CD4-positive, alpha-beta T cell treated with Interleukin-12 subunit alpha and Interleukin-12 subunit beta, for 1 hour (primary cell): ENCODE results near the gene CDH23.

Experiments
- DNase-seq: peaks from one replicate; pipeline ENCODE4 v3.0.0-alpha.2; 2020

CDH23 gene

DNA sequence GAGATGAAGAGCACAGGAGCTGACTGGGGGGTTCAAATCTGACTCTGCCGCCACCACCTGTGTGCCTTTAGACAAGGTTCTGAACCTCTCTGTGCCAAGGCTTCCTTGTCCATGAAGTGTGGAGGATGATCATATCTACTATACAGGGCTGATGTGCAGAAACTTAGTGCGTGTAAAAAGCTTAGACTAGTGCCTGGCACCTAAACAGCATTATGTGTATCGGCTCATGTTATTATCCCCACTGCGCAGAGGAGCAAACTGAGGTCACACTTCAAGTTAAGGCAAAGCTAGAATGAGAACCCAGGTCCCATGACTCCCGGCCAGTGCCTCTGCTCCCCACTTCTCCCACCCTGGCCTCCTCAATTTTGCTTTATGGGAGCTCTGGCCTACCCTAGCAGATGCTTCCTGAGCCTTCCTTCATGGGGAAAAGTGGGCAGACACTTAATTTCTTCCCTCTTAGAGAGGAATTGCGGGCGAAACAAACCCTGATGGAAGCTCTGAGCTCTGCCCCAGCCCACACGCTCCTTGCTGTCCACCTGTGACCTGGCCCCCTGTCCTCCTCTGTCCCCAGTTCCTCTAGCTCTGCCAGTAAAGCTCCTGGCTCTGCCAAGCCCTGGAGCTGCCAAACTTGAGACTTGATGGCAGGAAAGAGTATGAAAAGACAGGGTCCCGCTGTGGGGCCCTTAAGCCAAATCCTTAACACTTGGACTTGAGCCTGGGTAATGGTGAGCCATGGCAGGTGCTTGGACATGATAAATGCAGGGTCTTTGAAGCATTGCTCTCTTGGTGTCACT is 71.0 kb downstream of the CDH23 start:
- no peak for DNase-seq

- no peak for DNase-seq
These were observed 71.8 kb downstream of the CDH23 start for GRCh38 chr10:71468363-71469094.

GRCh38 chr10:71471006-71471405 is 74.3 kb downstream of the CDH23 start:
- DNase-seq = no peak

GRCh38 chr10:71471957-71472365 is 75.2 kb downstream of the CDH23 start:
- DNase-seq = no peak

DNA sequence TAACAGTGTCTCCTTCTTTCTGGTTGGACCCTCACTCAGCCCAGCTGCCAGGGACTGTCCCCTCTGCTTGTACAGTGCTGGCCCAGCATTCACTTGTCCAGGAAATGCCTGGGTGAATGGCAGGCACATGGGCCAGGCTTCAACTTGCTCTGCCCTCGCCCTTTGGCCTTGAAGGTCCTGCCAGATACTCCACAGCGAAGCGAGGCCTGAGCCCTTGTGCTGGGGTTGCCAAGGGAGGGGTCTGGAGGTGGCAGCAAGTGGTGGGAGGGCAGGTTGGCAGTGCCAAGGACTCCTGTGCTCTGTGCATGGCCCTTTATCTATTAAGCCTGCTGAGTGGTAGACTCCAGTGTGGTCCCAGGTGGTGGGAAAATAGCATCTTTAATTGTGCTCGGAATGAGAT is 75.7 kb downstream of the CDH23 start:
- no peak for DNase-seq

DNA sequence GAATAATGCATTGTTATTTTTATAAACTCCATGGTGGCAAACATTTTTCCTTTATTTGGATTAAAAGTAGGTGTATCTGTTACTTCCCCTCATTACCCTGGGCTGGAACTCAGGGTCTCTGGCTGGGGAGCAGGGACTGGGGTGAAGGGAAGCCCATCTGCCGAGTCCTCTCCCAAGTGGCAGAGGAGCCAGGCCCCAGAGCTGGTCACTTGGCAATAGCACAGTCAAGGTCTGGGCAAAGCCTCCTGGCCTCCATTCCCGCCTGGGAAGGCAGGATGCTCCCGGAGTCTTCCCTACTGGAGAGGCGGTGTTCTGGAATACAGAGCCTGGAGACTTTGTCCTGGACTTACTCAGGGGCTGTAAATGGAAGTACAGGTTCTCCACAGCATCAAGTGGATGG is 76.2 kb downstream of the CDH23 start:
- DNase-seq = no peak

DNA sequence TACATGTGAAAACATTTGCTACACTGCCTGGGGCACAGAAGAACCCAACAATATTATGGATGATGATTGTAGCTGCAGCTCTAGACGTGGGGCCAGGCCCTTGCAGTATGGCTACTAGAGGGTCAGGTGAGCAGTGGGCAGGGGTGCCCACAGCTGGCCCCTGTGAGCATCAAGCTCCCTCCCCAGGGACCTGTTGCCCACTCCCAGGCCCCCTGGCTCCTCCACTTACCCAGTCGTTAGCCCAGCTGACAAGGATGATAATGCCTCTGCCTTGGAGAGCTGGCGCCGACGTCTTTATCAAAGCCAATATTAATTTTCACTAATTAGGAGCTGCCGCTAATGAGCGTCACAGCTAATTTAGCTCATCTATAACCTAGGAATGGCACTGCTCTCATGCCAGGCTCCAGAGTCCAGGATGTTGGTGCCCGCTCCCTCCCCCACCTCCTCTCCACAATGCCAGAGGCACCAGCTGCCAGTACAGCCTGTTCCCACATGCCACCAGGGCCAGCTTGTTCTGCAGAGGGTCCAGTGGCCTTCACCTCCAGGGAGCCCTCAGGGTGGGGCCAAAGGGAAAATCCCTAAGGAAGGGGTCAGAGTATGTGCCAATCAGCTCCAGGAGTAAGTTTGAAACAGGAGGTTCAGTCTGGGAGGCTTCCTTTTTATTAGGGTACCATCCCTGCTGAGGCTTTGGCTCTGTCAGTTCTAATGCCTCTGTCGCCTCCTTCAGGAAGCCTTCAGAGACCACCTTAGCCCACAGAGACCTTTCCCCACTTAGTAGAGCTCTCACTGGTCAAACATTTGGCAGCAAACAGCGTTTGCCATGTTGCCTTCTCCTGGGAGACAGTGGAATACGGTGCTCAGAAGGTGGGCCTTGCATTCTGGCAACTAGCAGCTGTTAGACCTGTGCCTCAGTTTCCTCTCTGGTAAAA is 77.2 kb downstream of the CDH23 start:
- DNase-seq = no peak

DNA sequence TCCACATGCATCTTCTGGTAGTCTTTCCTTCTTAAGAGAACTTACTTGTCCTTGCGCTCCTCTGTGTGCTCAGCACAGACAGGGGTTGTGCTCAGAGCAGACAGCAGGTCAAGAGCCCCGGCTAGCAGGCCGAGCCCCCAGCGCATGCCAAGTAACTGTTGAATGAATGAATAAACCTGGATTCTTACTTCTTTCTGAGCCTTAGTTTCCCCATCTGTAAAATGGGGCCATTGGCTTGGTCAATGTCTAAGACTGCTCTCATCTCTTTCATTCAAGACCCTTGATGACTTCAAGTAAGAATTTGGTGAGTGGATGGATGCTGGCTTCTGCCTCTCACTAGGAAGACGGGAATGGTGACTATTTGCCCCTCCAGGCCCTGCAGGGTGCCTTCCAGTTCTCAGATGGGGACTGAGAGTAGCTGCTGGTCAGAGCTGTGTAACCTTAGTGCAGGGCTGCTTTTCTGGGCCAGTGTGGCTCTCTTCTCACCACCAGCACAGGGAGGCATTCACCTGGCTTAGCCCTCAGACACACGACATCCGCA is 78.1 kb downstream of the CDH23 start:
- no peak for DNase-seq

GRCh38 chr10:71475243-71475871 is 78.6 kb downstream of the CDH23 start:
- DNase-seq = no peak

GRCh38 chr10:71476228-71477011 is 79.7 kb downstream of the CDH23 start:
- DNase-seq = no peak

GRCh38 chr10:71478173-71478572 is 81.5 kb downstream of the CDH23 start:
- no peak for DNase-seq

- no peak for DNase-seq
These were observed 82.2 kb downstream of the CDH23 start for GRCh38 chr10:71478813-71479365.

DNA sequence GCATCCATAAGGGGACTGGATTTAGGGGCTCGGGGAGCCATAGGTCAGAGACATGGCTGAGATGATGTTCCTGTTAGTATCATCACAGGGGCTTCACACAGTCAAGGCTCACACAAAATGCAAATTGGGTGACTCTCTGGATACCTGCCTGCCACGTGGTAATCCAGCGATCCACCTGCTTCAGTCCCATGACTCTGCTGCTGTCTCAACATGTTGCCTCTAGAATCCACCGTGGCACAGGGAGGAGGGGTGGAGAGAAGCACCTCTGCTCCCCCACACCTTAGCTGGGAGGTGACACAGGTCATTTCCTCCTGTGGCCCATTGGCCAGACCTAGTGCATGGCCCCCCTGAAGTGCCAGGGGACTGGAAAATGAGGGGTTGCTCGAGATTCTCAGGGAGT is 83.1 kb downstream of the CDH23 start:
- no peak for DNase-seq

DNA sequence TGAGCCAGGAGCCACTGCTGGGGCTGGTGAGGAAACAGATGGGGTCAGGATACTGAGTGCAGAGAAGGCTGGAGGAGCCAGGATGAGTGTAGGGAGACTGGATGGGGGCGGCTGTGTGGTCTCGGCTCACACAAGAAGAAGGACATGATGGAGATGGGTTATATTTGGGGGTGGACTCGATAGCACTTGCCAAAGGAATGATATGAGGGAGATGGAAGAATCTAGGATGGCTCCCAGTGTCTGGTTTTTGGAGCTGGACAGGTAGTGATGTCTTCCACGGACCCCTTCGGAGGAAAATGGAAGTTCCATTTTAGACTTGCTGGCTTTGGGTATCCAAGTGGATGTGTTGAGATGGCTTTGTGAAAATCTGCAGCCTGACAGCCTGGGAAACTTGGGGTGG is 83.9 kb downstream of the CDH23 start:
- no peak for DNase-seq

DNA sequence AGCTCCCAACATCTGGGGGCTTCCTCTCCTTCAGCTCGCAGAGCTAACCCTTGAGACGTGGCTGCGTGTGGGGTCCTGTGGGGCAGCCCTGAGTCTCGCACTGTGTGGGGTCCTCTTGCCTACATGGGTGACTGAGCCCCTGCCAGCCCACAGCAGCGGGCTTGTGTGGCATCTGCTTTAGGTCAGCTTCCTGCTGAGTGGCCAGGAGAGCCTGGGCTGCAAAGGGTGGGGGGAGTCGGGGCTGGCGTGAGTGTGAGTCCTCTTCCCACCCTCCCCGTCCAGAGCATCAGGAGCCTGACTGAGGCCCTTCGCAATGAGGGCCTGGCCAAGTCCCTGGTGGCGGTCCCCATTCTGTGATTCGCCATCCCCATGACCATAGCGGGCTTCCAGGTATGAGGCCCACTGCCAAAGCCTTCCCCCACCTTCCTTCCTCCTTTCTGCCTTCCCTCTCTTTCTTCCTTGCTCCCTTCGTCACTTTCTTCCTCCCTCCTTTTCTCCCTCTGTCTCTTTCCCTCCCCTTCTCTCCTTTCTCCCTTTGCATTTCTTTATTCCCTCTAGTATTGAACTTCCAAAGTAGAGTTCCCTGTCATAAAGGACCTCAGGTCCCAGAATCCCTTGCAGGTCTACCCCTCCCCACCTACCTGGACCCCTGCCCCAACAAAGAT is 85.2 kb downstream of the CDH23 start:
- DNase-seq = no peak

DNA sequence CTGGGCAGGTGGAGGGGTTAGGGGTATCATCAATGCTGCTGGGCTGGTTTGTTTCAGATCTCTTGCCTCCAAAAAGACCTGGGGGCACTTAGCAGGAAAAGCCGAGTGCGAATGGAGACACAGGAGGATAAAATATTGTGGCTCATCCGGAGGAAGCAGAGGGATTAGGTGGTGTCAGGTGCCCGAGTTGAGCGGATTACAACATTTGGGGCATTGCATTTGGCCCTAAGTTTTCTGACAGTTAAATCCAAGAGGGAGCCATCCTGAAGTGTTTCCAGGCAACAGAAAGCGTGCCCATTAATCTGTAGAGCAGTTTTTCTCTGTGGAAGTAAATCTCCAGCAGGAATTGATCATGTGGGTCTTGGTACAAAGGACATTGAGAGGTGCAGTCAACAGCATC is 85.9 kb downstream of the CDH23 start:
- no peak for DNase-seq

GRCh38 chr10:71483135-71483534 is 86.4 kb downstream of the CDH23 start:
- DNase-seq = no peak

- DNase-seq = no peak
These were observed 87.4 kb downstream of the CDH23 start for GRCh38 chr10:71483885-71484751.

DNA sequence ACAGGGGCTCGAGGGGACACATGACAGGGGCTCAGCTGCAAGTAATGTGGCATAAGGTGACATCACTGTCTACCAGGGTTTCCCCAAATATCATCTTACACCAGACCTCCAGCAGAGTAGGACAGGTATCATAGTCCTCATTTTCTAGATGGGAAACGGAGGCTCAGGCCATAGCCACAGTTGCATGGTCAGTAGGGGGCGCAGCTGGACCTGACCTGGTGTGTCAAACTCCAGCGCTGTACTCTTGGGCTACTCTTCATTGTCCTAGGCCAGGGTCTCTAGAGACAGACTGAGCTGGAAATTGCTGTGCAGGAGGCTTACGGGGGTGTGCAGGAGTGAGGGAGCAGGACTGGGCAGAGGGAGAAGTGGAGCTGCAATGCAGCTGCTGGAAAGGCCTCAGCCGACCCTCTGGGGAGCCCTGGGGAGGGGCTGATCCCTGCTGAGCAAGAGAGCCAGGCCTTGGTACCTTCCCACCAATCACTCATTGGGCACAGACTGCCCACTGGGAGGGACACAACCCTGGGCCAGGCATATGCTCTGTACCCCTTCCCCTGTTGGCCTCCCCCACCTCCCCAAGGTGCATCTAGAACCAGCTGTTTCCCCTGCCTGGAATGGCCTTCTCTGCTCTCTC is 89.9 kb downstream of the CDH23 start:
- DNase-seq = peak; percentile 15
